Neural cell (in vitro differentiated cells): ENCODE results near the gene TBC1D9B. TPM values are rescaled to one million over a fixed set of nuclear protein-coding genes. Genes with fewer than 3 reads are reported as not detected.

Experiments used
- polyA plus RNA-seq: library from polyadenylated mRNA; depleted of rRNA; stranded (reverse); fragments of >200 nt; gene quantifications from 2 replicates; pipeline ENCODE4 v1.2.3, GENCODE V29; 2014
- small RNA-seq, 3 experiments: library from RNA; depleted of rRNA; stranded (forward); fragments of <200 nt; gene quantifications; one replicate each; pipeline ENCODE3, GENCODE V24; 2012

The TBC1D9B gene
- polyA plus RNA-seq, 1 donor from 2014 or later = 50.7 TPM

Small RNAs within 50 kb of the gene (small RNA-seq; reads per million reads assigned to genes)
- 0 to 1.2 (median 0) reads per million in 3 experiments for gene RF00019

Other genes starting within 250 kb of the TBC1D9B start
- gene CBY3, start 226.9 kb downstream of the TBC1D9B start, polyA plus RNA-seq = 0.90 TPM in 1 of 2 replicates, not detected in the other
- 227 and 232 TPM in 2 replicates for gene CANX, start 208.9 kb downstream of the TBC1D9B start, polyA plus RNA-seq
- gene MAML1, start 175.1 kb downstream of the TBC1D9B start, polyA plus RNA-seq = 6.8 and 8.4 TPM in 2 replicates
- 5.9 TPM in 1 of 2 replicates, not detected in the other for gene LTC4S, start 113.9 kb downstream of the TBC1D9B start, polyA plus RNA-seq
- gene MGAT4B, start 101.0 kb downstream of the TBC1D9B start, polyA plus RNA-seq = 70.6 and 83.7 TPM in 2 replicates
- 64.5 and 77.6 TPM in 2 replicates for gene SQSTM1, start 87.0 kb downstream of the TBC1D9B start, polyA plus RNA-seq
- gene MRNIP, start 49.1 kb downstream of the TBC1D9B start, polyA plus RNA-seq = 121 and 155 TPM in 2 replicates
- gene RNF130, start 163.9 kb upstream of the TBC1D9B start, polyA plus RNA-seq = 48.7 and 62.8 TPM in 2 replicates